Activated B cell treated with CpG ODN at 0.5 μM for 24 hours (primary cell): Measurements from ENCODE around the gene EVPLL. TPM values are rescaled to one million over a fixed set of nuclear protein-coding genes. Genes with fewer than 3 reads are reported as not detected.
"Not testable (repeated sequence)": the region's sequence is repeated elsewhere in the genome, so short reads cannot be mapped to it uniquely, and the experiment has no call there.

Experiments used
- ATAC-seq: fragments of 200-7000 bp; cut with Tn5 transposase; one replicate; pipeline ENCODE4 v1.10.0; 2021; ENCODE audit warnings: low read depth, mild to moderate bottlenecking, moderate library complexity
- CTCF ChIA-PET: fragments of 350-600 bp; sonication (Branson Sonifier 250); formaldehyde crosslinking; loops from one replicate; lab custom pipeline; 2021; ENCODE audit warnings: antibody characterized with exemption; lab: Charles Lee
- POLR2A ChIA-PET: fragments of 350-600 bp; sonication (Branson Sonifier 250); formaldehyde crosslinking; loops from one replicate; lab custom pipeline; 2021; ENCODE audit warnings: antibody characterized with exemption; lab: Charles Lee
- DNase-seq: peaks from one replicate; pipeline ENCODE4 v3.0.0; 2022
- H3K27ac Mint-ChIP-seq: one replicate; pipeline ENCODE4 v1.8.0; 2020; ENCODE audit warnings: mixed read lengths
- H3K27me3 Mint-ChIP-seq: one replicate; pipeline ENCODE4 v1.8.0; 2021; ENCODE audit warnings: mixed read lengths
- H3K36me3 Mint-ChIP-seq: one replicate; pipeline ENCODE4 v1.8.0; 2021; ENCODE audit warnings: low read depth, mixed read lengths
- H3K4me1 Mint-ChIP-seq: one replicate; pipeline ENCODE4 v1.8.0; 2021; ENCODE audit warnings: mixed read lengths
- H3K4me3 Mint-ChIP-seq: one replicate; pipeline ENCODE4 v1.8.0; 2020; ENCODE audit warnings: mild to moderate bottlenecking, mixed read lengths
- H3K9me3 Mint-ChIP-seq: one replicate; pipeline ENCODE4 v1.8.0; 2020; ENCODE audit warnings: mixed read lengths
- intact Hi-C: fragments of 100-400 bp; cut with micrococcal nuclease; formaldehyde crosslinking; loops from one replicate; pipeline ENCODE4 v1.15.1; 2024
- total RNA-seq: library from RNA; stranded (reverse); gene quantifications from 2 replicates; pipeline ENCODE4 v1.2.3, GENCODE V29; 2022

Gene EVPLL
- total RNA-seq, 1 donor from 2014 or later = not detected

DNA sequence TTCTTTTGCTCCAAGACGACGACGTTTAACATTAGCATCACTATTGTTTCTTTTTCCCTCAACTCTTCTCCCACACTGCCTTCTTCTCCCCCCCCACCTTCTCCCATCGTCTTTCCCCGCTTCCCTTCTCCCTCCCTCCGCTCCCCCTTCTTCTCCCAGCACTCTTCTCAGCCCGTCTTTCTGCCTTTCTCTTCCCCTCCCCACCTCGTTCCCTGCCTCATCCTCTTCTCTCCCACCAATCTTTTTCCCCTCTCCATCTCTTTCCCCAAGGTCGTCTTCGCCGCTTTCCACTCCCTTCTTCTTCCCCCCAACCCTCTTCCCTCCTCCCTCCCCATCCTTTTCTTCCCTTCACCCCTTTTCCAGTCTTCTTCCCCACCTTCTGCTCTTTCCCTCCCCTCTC is 33.2 kb downstream of the EVPLL start:
- H3K27ac Mint-ChIP-seq, H3K36me3 Mint-ChIP-seq, ATAC-seq: not testable (repeated sequence)

GRCh38 chr17:18411377-18411864 is 33.8 kb downstream of the EVPLL start:
- H3K9me3 Mint-ChIP-seq, CTCF ChIA-PET, intact Hi-C loops, H3K36me3 Mint-ChIP-seq, POLR2A ChIA-PET, H3K27me3 Mint-ChIP-seq: not testable (repeated sequence)
- Mint-ChIP-seq H3K4me3 (peak overlapping the region; percentile 93), H3K4me1 (peaks cover 16% of the 10 kb centered on the region), H3K27ac (peak overlapping the region; percentile 89)
- peak; percentile 55 for ATAC-seq
- peak; percentile 31 for DNase-seq

More for the DNA sequence above, 33.2 kb downstream of the EVPLL start:
- CTCF ChIA-PET, POLR2A ChIA-PET, intact Hi-C loops, H3K27me3 Mint-ChIP-seq, H3K9me3 Mint-ChIP-seq, DNase-seq: not testable (repeated sequence)
- peaks cover 16% of the 10 kb centered on the region for H3K4me1 Mint-ChIP-seq
- H3K4me3 Mint-ChIP-seq = peak overlapping the region; percentile 58

- H3K27ac Mint-ChIP-seq, CTCF ChIA-PET, H3K4me3 Mint-ChIP-seq, POLR2A ChIA-PET, H3K27me3 Mint-ChIP-seq, intact Hi-C loops, H3K9me3 Mint-ChIP-seq, DNase-seq, H3K36me3 Mint-ChIP-seq: not testable (repeated sequence)
- peak; percentile 95 for ATAC-seq
- peaks cover 16% of the 10 kb centered on the region for H3K4me1 Mint-ChIP-seq
Observed at GRCh38 chr17:18412001-18412538, 34.5 kb downstream of the EVPLL start.

- POLR2A ChIA-PET, ATAC-seq, H3K27me3 Mint-ChIP-seq, H3K4me3 Mint-ChIP-seq, DNase-seq, H3K27ac Mint-ChIP-seq, intact Hi-C loops, H3K4me1 Mint-ChIP-seq, H3K36me3 Mint-ChIP-seq, CTCF ChIA-PET, H3K9me3 Mint-ChIP-seq: not testable (repeated sequence)
Observed at GRCh38 chr17:18421521-18421920, 43.9 kb downstream of the EVPLL start.

DNA sequence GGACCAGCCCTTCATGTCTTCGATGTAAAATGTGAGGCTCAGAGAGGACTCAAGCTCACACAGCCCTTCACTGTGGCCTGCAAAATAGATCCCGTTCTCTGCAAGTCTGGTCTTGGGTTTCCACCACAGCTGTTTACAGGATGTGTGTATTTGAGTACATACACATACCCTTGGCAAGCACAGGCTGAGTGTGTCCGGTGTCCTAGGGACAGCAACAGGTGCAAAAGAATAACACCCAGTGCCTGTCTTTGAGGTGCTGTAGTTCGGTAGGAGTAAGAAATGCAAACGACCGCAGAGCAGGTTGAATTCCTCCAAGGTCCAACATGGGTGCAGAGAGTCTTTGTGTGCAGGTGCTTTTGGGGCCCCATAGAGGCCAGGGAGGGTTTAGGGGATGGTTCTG is 44.9 kb downstream of the EVPLL start:
- DNase-seq, H3K4me3 Mint-ChIP-seq, H3K27me3 Mint-ChIP-seq, CTCF ChIA-PET, H3K9me3 Mint-ChIP-seq, ATAC-seq, POLR2A ChIA-PET, intact Hi-C loops, H3K4me1 Mint-ChIP-seq, H3K36me3 Mint-ChIP-seq, H3K27ac Mint-ChIP-seq: not testable (repeated sequence)

GRCh38 chr17:18423015-18423414 is 45.4 kb downstream of the EVPLL start:
- H3K4me1 Mint-ChIP-seq, DNase-seq, CTCF ChIA-PET, POLR2A ChIA-PET, H3K27me3 Mint-ChIP-seq, H3K9me3 Mint-ChIP-seq, H3K36me3 Mint-ChIP-seq, intact Hi-C loops, ATAC-seq, H3K27ac Mint-ChIP-seq, H3K4me3 Mint-ChIP-seq: not testable (repeated sequence)

- H3K27me3 Mint-ChIP-seq, DNase-seq, ATAC-seq, H3K4me1 Mint-ChIP-seq, intact Hi-C loops, CTCF ChIA-PET, H3K27ac Mint-ChIP-seq, H3K36me3 Mint-ChIP-seq, H3K4me3 Mint-ChIP-seq, POLR2A ChIA-PET, H3K9me3 Mint-ChIP-seq: not testable (repeated sequence)
Observed at GRCh38 chr17:18425593-18425992, 48.0 kb downstream of the EVPLL start.

GRCh38 chr17:18426639-18427038 is 49.1 kb downstream of the EVPLL start:
- H3K4me3 Mint-ChIP-seq, ATAC-seq, H3K36me3 Mint-ChIP-seq, H3K4me1 Mint-ChIP-seq, H3K27me3 Mint-ChIP-seq, H3K27ac Mint-ChIP-seq, CTCF ChIA-PET, POLR2A ChIA-PET, DNase-seq, H3K9me3 Mint-ChIP-seq, intact Hi-C loops: not testable (repeated sequence)

DNA sequence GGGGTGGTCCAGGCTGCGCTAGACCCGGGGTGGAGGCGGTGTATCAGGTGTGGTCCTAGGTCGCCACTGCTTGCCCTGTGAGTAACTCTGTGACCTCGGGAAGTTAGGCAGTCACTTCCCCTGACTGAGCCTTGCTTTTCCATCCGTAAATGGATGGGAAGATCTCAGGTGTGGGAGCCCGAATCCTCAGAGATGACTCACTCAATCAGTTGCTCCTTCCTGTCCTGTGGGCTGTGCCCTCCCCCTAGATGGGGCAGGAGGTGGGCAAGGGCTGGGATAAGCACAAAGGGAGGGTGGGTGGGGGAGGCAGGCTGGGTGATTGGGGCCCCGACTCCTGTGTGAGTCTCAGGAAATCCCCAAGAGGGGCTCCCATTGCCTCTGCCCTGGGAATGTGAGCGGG is 54.6 kb downstream of the EVPLL start:
- H3K27me3 Mint-ChIP-seq, H3K4me1 Mint-ChIP-seq, intact Hi-C loops, POLR2A ChIA-PET, DNase-seq, ATAC-seq, CTCF ChIA-PET, H3K9me3 Mint-ChIP-seq, H3K36me3 Mint-ChIP-seq, H3K27ac Mint-ChIP-seq, H3K4me3 Mint-ChIP-seq: not testable (repeated sequence)

Other genes with a start within 250 kb of the EVPLL start
- gene ALKBH5, start 193.9 kb upstream of the EVPLL start, total RNA-seq = 72.8 and 74.6 TPM in 2 replicates
- 9.7 and 10.5 TPM in 2 replicates for gene LLGL1, start 152.1 kb upstream of the EVPLL start, total RNA-seq
- gene FLII, start 119.0 kb upstream of the EVPLL start, total RNA-seq = 291 and 301 TPM in 2 replicates
- 5.6 and 8.8 TPM in 2 replicates for gene MIEF2, start 117.1 kb upstream of the EVPLL start, total RNA-seq
- 44.8 and 46.4 TPM in 2 replicates for gene TOP3A, start 62.8 kb upstream of the EVPLL start, total RNA-seq
- 32.5 and 36.9 TPM in 2 replicates for gene SMCR8, start 62.5 kb upstream of the EVPLL start, total RNA-seq
- 17.9 and 18.4 TPM in 2 replicates for gene SHMT1, start 14.2 kb upstream of the EVPLL start, total RNA-seq
- gene LGALS9C, start 99.0 kb downstream of the EVPLL start, total RNA-seq = not detected in 2 replicates